ENCODE measurements around the gene CSMD2. TPM values are rescaled to one million over a fixed set of nuclear protein-coding genes. Genes with fewer than 3 reads are reported as not detected.

CSMD2 gene
- total RNA-seq, 2 donors from 2014 or later = not detected

GRCh38 chr1:33895976-33896375, 269.1 kb downstream of the CSMD2 start:
- ATAC-seq (no peak), DNase-seq (no peak)
- Mint-ChIP-seq H3K4me3 (no peak overlapping the region), H3K27me3 (peaks cover 17% of the 10 kb centered on the region), H3K4me1 (no peaks in the 10 kb centered on the region), H3K27ac (no peak overlapping the region), H3K36me3 (ENCODE audit: low read depth) (no peaks in the 10 kb centered on the region)
- H3K9me3 ChIP-seq (ENCODE audit: control insufficient read depth, low read length, poor library complexity, severe bottlenecking) = no peaks in the 10 kb centered on the region

- H3K36me3 Mint-ChIP-seq (ENCODE audit: low read depth) = no peaks in the 10 kb centered on the region
- ATAC-seq = no peak
- DNase-seq = no peak
These were observed 269.6 kb downstream of the CSMD2 start for GRCh38 chr1:33895396-33895795.

DNA sequence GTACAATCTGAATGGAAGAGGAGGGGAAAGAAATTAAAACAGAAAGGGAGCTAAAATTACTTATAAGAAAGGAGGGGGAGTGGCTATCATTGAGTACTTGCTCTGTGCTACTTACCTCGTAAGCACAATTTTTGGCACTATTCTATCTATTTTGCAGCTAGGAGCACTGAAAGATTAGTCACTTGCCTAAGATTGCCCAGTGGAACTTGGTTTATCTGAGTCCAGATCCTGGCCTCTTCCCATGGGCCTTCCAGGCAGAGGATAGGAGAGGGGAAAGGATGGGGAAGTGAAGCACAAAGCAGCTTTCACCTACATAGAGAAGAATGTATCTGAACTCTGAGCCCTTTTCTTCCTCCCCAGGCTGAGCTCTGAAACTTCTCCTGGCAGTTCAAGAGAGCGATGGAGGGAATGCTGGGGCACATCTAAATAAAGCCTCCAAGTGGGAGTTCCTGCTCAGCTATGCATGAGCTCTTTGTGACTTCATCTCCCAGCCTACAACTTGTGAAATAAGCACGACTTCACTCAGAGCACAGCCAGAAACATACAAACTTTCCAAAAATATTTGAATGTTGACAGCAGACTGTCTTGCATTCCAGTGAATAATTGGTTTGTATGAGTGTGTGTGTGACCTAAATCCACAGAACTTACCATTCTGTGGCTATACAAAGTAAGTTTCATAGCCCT, 271.7 kb downstream of the CSMD2 start:
- H3K27ac Mint-ChIP-seq = no peak overlapping the region
- no peak for ATAC-seq
- DNase-seq = no peak
- peaks cover 12% of the 10 kb centered on the region for H3K27me3 Mint-ChIP-seq
- no peaks in the 10 kb centered on the region for H3K36me3 Mint-ChIP-seq (ENCODE audit: low read depth)
- no peak overlapping the region for H3K4me3 Mint-ChIP-seq
- H3K4me1 Mint-ChIP-seq = no peaks in the 10 kb centered on the region
- H3K9me3 ChIP-seq (ENCODE audit: control insufficient read depth, low read length, poor library complexity, severe bottlenecking) = no peaks in the 10 kb centered on the region

More at GRCh38 chr1:33895396-33895795, 269.6 kb downstream of the CSMD2 start:
- no peaks in the 10 kb centered on the region for H3K9me3 ChIP-seq (ENCODE audit: control insufficient read depth, low read length, poor library complexity, severe bottlenecking)
- Mint-ChIP-seq H3K4me3 (no peak overlapping the region), H3K27ac (no peak overlapping the region), H3K27me3 (peaks cover 17% of the 10 kb centered on the region), H3K4me1 (no peaks in the 10 kb centered on the region)

- Mint-ChIP-seq H3K4me3 (no peak overlapping the region), H3K27ac (no peak overlapping the region), H3K27me3 (peaks cover 30% of the 10 kb centered on the region), H3K36me3 (ENCODE audit: low read depth) (no peaks in the 10 kb centered on the region), H3K4me1 (no peaks in the 10 kb centered on the region)
- DNase-seq (no peak), ATAC-seq (no peak)
- H3K9me3 ChIP-seq (ENCODE audit: control insufficient read depth, low read length, poor library complexity, severe bottlenecking) = no peaks in the 10 kb centered on the region
These were observed 278.5 kb downstream of the CSMD2 start for GRCh38 chr1:33886496-33886895.

DNA sequence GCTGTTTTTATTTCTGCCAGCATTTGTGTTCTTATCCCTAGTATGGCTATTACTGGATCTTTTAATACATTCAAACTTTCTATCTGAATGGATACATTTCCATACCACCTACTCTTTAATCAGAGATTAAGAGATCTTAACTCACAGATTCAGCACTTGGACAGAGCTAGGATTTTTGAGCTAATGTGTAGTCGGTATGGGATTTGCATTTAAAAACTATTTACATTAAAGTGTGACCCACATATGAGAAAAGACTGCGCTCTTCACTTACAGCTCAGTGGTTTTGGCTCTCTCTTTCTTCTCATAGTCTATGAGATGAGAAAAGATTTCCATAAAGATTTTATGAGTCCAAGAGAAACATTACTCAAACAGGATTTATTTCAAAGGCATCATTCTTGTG, 284.7 kb downstream of the CSMD2 start:
- H3K4me1 Mint-ChIP-seq = no peaks in the 10 kb centered on the region
- H3K36me3 Mint-ChIP-seq (ENCODE audit: low read depth) = no peaks in the 10 kb centered on the region
- H3K27me3 Mint-ChIP-seq = peaks cover 48% of the 10 kb centered on the region
- no peak for ATAC-seq
- H3K4me3 Mint-ChIP-seq = no peak overlapping the region
- H3K9me3 ChIP-seq (ENCODE audit: control insufficient read depth, low read length, poor library complexity, severe bottlenecking) = no peaks in the 10 kb centered on the region
- no peak for DNase-seq
- no peak overlapping the region for H3K27ac Mint-ChIP-seq

- H3K9me3 ChIP-seq (ENCODE audit: control insufficient read depth, low read length, poor library complexity, severe bottlenecking) = no peaks in the 10 kb centered on the region
- H3K36me3 Mint-ChIP-seq (ENCODE audit: low read depth) = no peaks in the 10 kb centered on the region
- no peaks in the 10 kb centered on the region for H3K4me1 Mint-ChIP-seq
- DNase-seq (no peak), ATAC-seq (no peak)
- H3K27ac Mint-ChIP-seq = no peak overlapping the region
- H3K4me3 Mint-ChIP-seq = no peak overlapping the region
- H3K27me3 Mint-ChIP-seq = peaks cover 53% of the 10 kb centered on the region
These were observed 286.6 kb downstream of the CSMD2 start for GRCh38 chr1:33878392-33878791.

DNA sequence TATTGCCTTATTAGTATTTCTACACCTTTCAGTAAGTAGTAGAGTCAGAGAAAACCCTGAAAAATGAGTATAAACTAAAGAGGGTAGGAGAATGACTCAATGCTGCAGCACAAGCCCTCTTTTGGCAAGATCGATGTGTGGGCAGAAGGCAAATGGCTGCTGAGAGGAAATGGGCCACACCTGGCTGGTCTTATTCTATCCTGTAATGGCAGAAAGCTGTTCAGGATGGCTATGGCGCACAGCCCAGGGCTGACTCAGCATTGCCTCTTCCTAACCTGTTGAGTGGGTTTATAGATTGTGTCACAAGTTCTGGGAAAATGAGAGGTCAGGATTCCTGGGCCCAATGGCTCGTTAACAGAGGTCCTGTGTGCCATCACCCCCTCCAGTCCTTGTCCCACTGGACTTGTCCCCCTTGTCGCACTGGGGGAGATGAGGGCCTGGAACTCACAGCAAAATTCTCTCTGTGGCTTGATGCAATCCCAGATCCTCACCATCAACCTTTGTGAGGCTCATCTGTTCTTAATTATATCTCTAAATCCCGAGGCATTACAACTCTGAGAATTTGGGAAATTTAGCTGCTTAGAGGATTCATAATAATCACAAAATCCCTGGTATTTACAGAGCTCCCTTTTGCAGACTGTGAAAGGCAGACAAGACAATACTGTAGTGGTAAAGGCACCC, 287.9 kb downstream of the CSMD2 start:
- no peak for ATAC-seq
- Mint-ChIP-seq H3K27me3 (peaks cover 43% of the 10 kb centered on the region), H3K36me3 (ENCODE audit: low read depth) (no peaks in the 10 kb centered on the region), H3K4me1 (no peaks in the 10 kb centered on the region), H3K27ac (no peak overlapping the region), H3K4me3 (no peak overlapping the region)
- DNase-seq = no peak
- H3K9me3 ChIP-seq (ENCODE audit: control insufficient read depth, low read length, poor library complexity, severe bottlenecking) = no peaks in the 10 kb centered on the region

- Mint-ChIP-seq H3K4me1 (no peaks in the 10 kb centered on the region), H3K36me3 (ENCODE audit: low read depth) (no peaks in the 10 kb centered on the region), H3K4me3 (no peak overlapping the region), H3K27ac (no peak overlapping the region), H3K27me3 (peaks cover 39% of the 10 kb centered on the region)
- H3K9me3 ChIP-seq (ENCODE audit: control insufficient read depth, low read length, poor library complexity, severe bottlenecking) = no peaks in the 10 kb centered on the region
- ATAC-seq (no peak), DNase-seq (no peak)
These were observed 289.2 kb downstream of the CSMD2 start for GRCh38 chr1:33875862-33876261.

DNA sequence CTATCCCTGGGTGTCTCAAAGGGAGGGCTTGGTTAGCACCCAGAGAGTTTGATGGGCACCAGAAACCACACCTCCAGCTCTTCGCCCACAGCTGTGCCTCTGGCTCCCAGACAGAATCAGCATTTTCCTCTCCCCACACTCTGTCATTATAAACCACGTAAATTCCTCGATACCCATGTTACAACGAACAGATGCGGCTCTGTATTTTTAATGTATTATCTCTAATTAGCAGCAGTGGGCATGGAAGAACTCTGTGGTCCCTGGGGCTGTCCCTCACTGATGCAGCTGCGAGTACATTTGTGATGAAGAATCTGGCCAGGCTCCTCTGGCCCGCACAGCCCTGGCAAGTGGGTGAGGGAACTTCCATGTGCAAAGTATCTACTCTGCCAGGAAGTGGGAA, 290.4 kb downstream of the CSMD2 start:
- no peaks in the 10 kb centered on the region for H3K4me1 Mint-ChIP-seq
- no peak overlapping the region for H3K4me3 Mint-ChIP-seq
- DNase-seq (no peak), ATAC-seq (no peak)
- H3K27ac Mint-ChIP-seq = no peak overlapping the region
- H3K27me3 Mint-ChIP-seq = peaks cover 34% of the 10 kb centered on the region
- H3K9me3 ChIP-seq (ENCODE audit: control insufficient read depth, low read length, poor library complexity, severe bottlenecking) = no peaks in the 10 kb centered on the region
- no peaks in the 10 kb centered on the region for H3K36me3 Mint-ChIP-seq (ENCODE audit: low read depth)

- DNase-seq (no peak), ATAC-seq (no peak)
- Mint-ChIP-seq H3K27me3 (peaks cover 43% of the 10 kb centered on the region), H3K36me3 (ENCODE audit: low read depth) (no peaks in the 10 kb centered on the region), H3K4me1 (no peaks in the 10 kb centered on the region), H3K4me3 (no peak overlapping the region), H3K27ac (no peak overlapping the region)
- H3K9me3 ChIP-seq (ENCODE audit: control insufficient read depth, low read length, poor library complexity, severe bottlenecking) = no peaks in the 10 kb centered on the region
These were observed 292.3 kb downstream of the CSMD2 start for GRCh38 chr1:33872683-33873082.

DNA sequence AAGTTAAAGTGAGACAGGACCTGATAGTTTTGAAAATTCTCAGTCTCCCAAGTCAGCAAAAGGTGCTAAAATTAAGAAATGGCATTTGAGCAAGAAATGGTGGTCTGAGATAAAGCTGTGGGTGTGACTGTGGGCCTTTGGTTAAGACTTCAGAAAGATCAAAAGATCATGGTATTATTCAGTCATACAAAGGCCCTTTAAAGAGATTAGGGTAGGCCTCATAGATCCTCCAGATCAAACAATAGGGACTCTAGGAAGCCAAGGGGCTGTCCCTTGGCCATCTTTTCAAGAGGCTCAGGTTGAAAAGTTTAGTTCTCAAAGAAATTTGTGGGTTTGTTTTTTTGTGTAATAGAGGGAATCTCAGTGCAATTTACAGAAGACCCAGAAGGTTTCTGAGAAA, 292.8 kb downstream of the CSMD2 start:
- no peak overlapping the region for H3K27ac Mint-ChIP-seq
- ATAC-seq (no peak), DNase-seq (no peak)
- no peaks in the 10 kb centered on the region for H3K4me1 Mint-ChIP-seq
- H3K27me3 Mint-ChIP-seq = peaks cover 43% of the 10 kb centered on the region
- no peaks in the 10 kb centered on the region for H3K9me3 ChIP-seq (ENCODE audit: control insufficient read depth, low read length, poor library complexity, severe bottlenecking)
- H3K4me3 Mint-ChIP-seq = no peak overlapping the region
- no peaks in the 10 kb centered on the region for H3K36me3 Mint-ChIP-seq (ENCODE audit: low read depth)

DNA sequence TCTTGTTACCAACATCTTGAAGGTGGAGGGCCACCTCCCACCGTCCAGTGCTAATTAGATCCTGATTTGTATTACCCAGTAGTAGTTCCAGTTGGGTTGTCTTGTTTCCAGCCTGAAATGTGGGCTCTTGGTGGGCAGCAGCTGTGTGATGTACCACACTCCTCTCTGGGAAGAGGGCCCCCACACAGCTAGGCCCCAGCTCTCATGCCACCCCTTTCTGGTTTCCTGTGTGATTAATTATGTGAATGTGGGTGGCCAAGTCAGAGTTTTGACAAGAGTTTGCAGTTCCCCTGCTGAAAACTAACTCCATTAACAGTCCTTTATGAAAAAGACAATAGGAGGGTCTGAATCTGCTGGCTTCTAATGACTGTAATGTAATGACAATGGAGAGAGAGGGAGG, 297.3 kb downstream of the CSMD2 start:
- no peaks in the 10 kb centered on the region for H3K9me3 ChIP-seq (ENCODE audit: control insufficient read depth, low read length, poor library complexity, severe bottlenecking)
- Mint-ChIP-seq H3K27ac (no peak overlapping the region), H3K36me3 (ENCODE audit: low read depth) (no peaks in the 10 kb centered on the region), H3K4me3 (no peak overlapping the region), H3K27me3 (peaks cover 28% of the 10 kb centered on the region), H3K4me1 (no peaks in the 10 kb centered on the region)
- DNase-seq (no peak), ATAC-seq (no peak)

- H3K9me3 ChIP-seq (ENCODE audit: control insufficient read depth, low read length, poor library complexity, severe bottlenecking) = no peaks in the 10 kb centered on the region
- Mint-ChIP-seq H3K27ac (no peak overlapping the region), H3K27me3 (peaks cover 37% of the 10 kb centered on the region), H3K36me3 (ENCODE audit: low read depth) (no peaks in the 10 kb centered on the region), H3K4me1 (no peaks in the 10 kb centered on the region), H3K4me3 (no peak overlapping the region)
- ATAC-seq (no peak), DNase-seq (no peak)
These were observed 298.7 kb downstream of the CSMD2 start for GRCh38 chr1:33866281-33866680.

Measured in T-helper 17 cell (primary cell).